ENCODE measurements around the gene TANC1. TPM values are rescaled to one million over a fixed set of nuclear protein-coding genes. Genes with fewer than 3 reads are reported as not detected.

TANC1 gene
- total and polyA plus RNA-seq, 2 donors (not counting 3 experiments of a cell fraction or from before 2014, with no cell fraction given) = 58.9 to 99.4 TPM

GRCh38 chr2:159022019-159022418 is 53.6 kb downstream of the TANC1 start:
- peak; percentile 42 for FAIRE-seq
- no peak overlapping the region for H3K27ac ChIP-seq (ENCODE audit: insufficient read depth, low read depth, low read length)
- no peaks in the 10 kb centered on the region for H3K9me3 ChIP-seq (replicated peaks; ENCODE audit: control insufficient read depth, insufficient read depth, low read length)
- H3K4me3 ChIP-seq (replicated peaks in 1 of 3; ENCODE audit: insufficient read depth in 1 of 3, low read depth in 1 of 3, low read length in 3 of 3) = no peak overlapping the region
- dilution Hi-C loops (cut with MboI; ENCODE audit: extremely low pct_ligation_motif_present, low sequenced_read_pairs) (no loop called here), intact Hi-C loops (cut with micrococcal nuclease) (no loop called here)
- H3K79me2 ChIP-seq (ENCODE audit: control insufficient read depth, insufficient read depth, low read length) = peaks cover 83% of the 10 kb centered on the region
- no peak for DNase-seq (ENCODE audit: low read depth, low spot score)
- no peak overlapping the region for H3K9ac ChIP-seq (replicated peaks; ENCODE audit: extremely low read depth, insufficient read depth, low read length)
- ChIA-PET POLR2A (no interaction called here), CTCF (interaction anchor here (2.4 kb wide), 1 partner anchor 97 kb away, joined by 6 read pairs; no protein-coding TSS in a partner anchor)
- H3K36me3 ChIP-seq (ENCODE audit: control insufficient read depth in 2 of 2, extremely low read depth in 1 of 2, insufficient read depth in 2 of 2, low read length in 2 of 2) = peaks cover 0 to 3% of the 10 kb centered on the region in 2 experiments
- TF ChIP-seq MYC (IDR thresholded peaks at IDR 0.05; ENCODE audit: low read depth, low read length) (no peak), CTCF (IDR thresholded peaks at IDR 0.05; ENCODE audit: extremely low read depth in 1 of 2, insufficient read depth in 1 of 2, low read depth in 1 of 2, low read length in 2 of 2) (no peak), MAX (IDR thresholded peaks at IDR 0.05; ENCODE audit: insufficient read depth, insufficient read length) (no peak), GATA2 (IDR thresholded peaks at IDR 0.05; ENCODE audit: insufficient read depth, insufficient read length, low read depth, low read length) (no peak), FOS (IDR thresholded peaks at IDR 0.05; ENCODE audit: borderline replicate concordance, insufficient read depth, low read length) (no peak), JUN (IDR thresholded peaks at IDR 0.05; ENCODE audit: borderline replicate concordance, insufficient read depth, insufficient read length, low read depth) (no peak)
- no peaks in the 10 kb centered on the region for H3K9me1 ChIP-seq (replicated peaks; ENCODE audit: control insufficient read depth, extremely low read depth, insufficient read depth, low read length)
- no peak overlapping the region for H2AFZ ChIP-seq (ENCODE audit: low read depth, low read length)
- peaks cover 21% of the 10 kb centered on the region for H3K4me1 ChIP-seq (ENCODE audit: control insufficient read depth, extremely low read depth, insufficient read depth, low read length)
- no TSS peak for BruUV-seq (replicated peaks)
- no peak overlapping the region for H3K4me2 ChIP-seq (ENCODE audit: insufficient read depth, low read length)
- H3K27me3 ChIP-seq (ENCODE audit: control insufficient read depth in 2 of 2, insufficient read depth in 2 of 2, low read length in 2 of 2) = no peaks in the 10 kb centered on the region
- H4K20me1 ChIP-seq (replicated peaks; ENCODE audit: control insufficient read depth, extremely low read depth, insufficient read depth, low read length) = peaks cover 8% of the 10 kb centered on the region
